GM19193 (cell line): ENCODE data around the gene SLC38A1.

Experiments
- POLR2A ChIP-seq: IDR thresholded peaks from 4 replicates; pipeline ENCODE4 v1.6.1; 2011; ENCODE audit not compliant: insufficient read depth, insufficient read length; ENCODE audit errors: extremely low read depth

The SLC38A1 gene

GRCh38 chr12:46267575-46267824 lies 1.3 kb downstream of the SLC38A1 start:
- TF ChIP-seq POLR2A: no peak

- TF ChIP-seq POLR2A: peak; percentile 45
These were observed 1.8 kb downstream of the SLC38A1 start for GRCh38 chr12:46266869-46267574.

- no peak for TF ChIP-seq POLR2A
These were observed 2.5 kb downstream of the SLC38A1 start for GRCh38 chr12:46266382-46266791.

- TF ChIP-seq POLR2A: peak; percentile 33
These were observed 3.1 kb downstream of the SLC38A1 start for GRCh38 chr12:46265734-46266133.

GRCh38 chr12:46265102-46265501 lies 3.7 kb downstream of the SLC38A1 start:
- TF ChIP-seq POLR2A: no peak

GRCh38 chr12:46264057-46264456 lies 4.8 kb downstream of the SLC38A1 start:
- TF ChIP-seq POLR2A: no peak

GRCh38 chr12:46263140-46264016 lies 5.5 kb downstream of the SLC38A1 start:
- TF ChIP-seq POLR2A: no peak

GRCh38 chr12:46261646-46262045 lies 7.2 kb downstream of the SLC38A1 start:
- TF ChIP-seq POLR2A: no peak

- TF ChIP-seq POLR2A: no peak
These were observed 7.8 kb downstream of the SLC38A1 start for GRCh38 chr12:46260913-46261476.

GRCh38 chr12:46260124-46260912 lies 8.5 kb downstream of the SLC38A1 start:
- TF ChIP-seq POLR2A: no peak

- no peak for TF ChIP-seq POLR2A
These were observed 9.1 kb downstream of the SLC38A1 start for GRCh38 chr12:46259713-46260112.

- TF ChIP-seq POLR2A: no peak
These were observed 9.8 kb downstream of the SLC38A1 start for GRCh38 chr12:46259071-46259470.

- TF ChIP-seq POLR2A: no peak
These were observed 10.7 kb downstream of the SLC38A1 start for GRCh38 chr12:46258129-46258528.

- TF ChIP-seq POLR2A: no peak
These were observed 11.9 kb downstream of the SLC38A1 start for GRCh38 chr12:46256942-46257341.

GRCh38 chr12:46253544-46254162 lies 15.2 kb downstream of the SLC38A1 start:
- no peak for TF ChIP-seq POLR2A
